HEK293T (cell line): ENCODE data around the gene ZNF324.
A peak's percentile ranks its signal among the peaks of the same experiment; 100 is the strongest.

Source experiments
- CTCF ChIA-PET: fragments of 350-600 bp; formaldehyde crosslinking; extraction: SDS; loops from one replicate; lab custom pipeline; 2021; ENCODE audit warnings: antibody characterized with exemption, inconsistent platforms; lab: Yijun Ruan, JAX
- POLR2A ChIA-PET: fragments of 350-600 bp; formaldehyde crosslinking; extraction: SDS; loops from one replicate; lab custom pipeline; 2020; ENCODE audit warnings: antibody characterized with exemption, inconsistent platforms; lab: Yijun Ruan, JAX
- DNase-seq: peaks from one replicate; pipeline ENCODE4 v3.0.0; 2012; ENCODE audit warnings: mixed read lengths; ENCODE audit errors: extremely low spot score
- ARNT ChIP-seq: fragments of 450-650 bp; IDR thresholded peaks from 2 replicates; pipeline ENCODE4 v1.6.1; 2017; ENCODE audit warnings: mild to moderate bottlenecking
- BHLHE40 ChIP-seq: fragments of 450-650 bp; IDR thresholded peaks from 2 replicates; pipeline ENCODE4 v1.6.1; 2016; ENCODE audit warnings: mild to moderate bottlenecking, moderate library complexity, borderline replicate concordance
- CTBP1 ChIP-seq: fragments of 450-650 bp; IDR thresholded peaks from 2 replicates; pipeline ENCODE4 v1.6.1; 2016; ENCODE audit warnings: borderline replicate concordance
- ELF4 ChIP-seq: fragments of 450-650 bp; IDR thresholded peaks from 2 replicates; pipeline ENCODE4 v1.6.1; 2017; ENCODE audit warnings: antibody characterized with exemption
- FOXA1 ChIP-seq: fragments of 450-650 bp; IDR thresholded peaks from 2 replicates; pipeline ENCODE4 v1.6.1; 2016; ENCODE audit warnings: mild to moderate bottlenecking
- FOXK2 ChIP-seq: fragments of 450-650 bp; IDR thresholded peaks from 2 replicates; pipeline ENCODE4 v1.6.1; 2016; ENCODE audit warnings: mild to moderate bottlenecking
- FOXM1 ChIP-seq: fragments of 450-650 bp; IDR thresholded peaks from 2 replicates; pipeline ENCODE4 v1.6.1; 2017; ENCODE audit warnings: mild to moderate bottlenecking, borderline replicate concordance
- HDGF ChIP-seq: fragments of 450-650 bp; IDR thresholded peaks from 2 replicates; pipeline ENCODE4 v1.6.1; 2017; ENCODE audit warnings: antibody characterized with exemption, borderline replicate concordance
- L3MBTL2 ChIP-seq: fragments of 450-650 bp; conservative IDR thresholded peaks from 2 replicates; pipeline ENCODE4 v1.6.1; 2016; ENCODE audit warnings: mild to moderate bottlenecking
- LEF1 ChIP-seq: fragments of 450-650 bp; IDR thresholded peaks from 2 replicates; pipeline ENCODE4 v1.6.1; 2017; ENCODE audit warnings: mild to moderate bottlenecking, borderline replicate concordance
- NFRKB ChIP-seq: fragments of 450-650 bp; IDR thresholded peaks from 2 replicates; pipeline ENCODE4 v1.6.1; 2016; ENCODE audit warnings: mild to moderate bottlenecking, moderate library complexity
- SP1 ChIP-seq: fragments of 450-650 bp; IDR thresholded peaks from 2 replicates; pipeline ENCODE4 v1.6.1; 2017
- SUZ12 ChIP-seq: fragments of 450-650 bp; IDR thresholded peaks from 2 replicates; pipeline ENCODE4 v1.6.1; 2016; ENCODE audit warnings: mild to moderate bottlenecking
- TARDBP ChIP-seq: fragments of 450-650 bp; IDR thresholded peaks from 2 replicates; pipeline ENCODE4 v1.6.1; 2016
- ZNF384 ChIP-seq: fragments of 450-650 bp; IDR thresholded peaks from 2 replicates; pipeline ENCODE4 v1.6.1; 2016
- TF ChIP-seq, protein P1 (sequence below): fragments of 450-650 bp; IDR thresholded peaks from 2 replicates; pipeline ENCODE4 v1.6.1; 2016

ZNF324 gene

DNA sequence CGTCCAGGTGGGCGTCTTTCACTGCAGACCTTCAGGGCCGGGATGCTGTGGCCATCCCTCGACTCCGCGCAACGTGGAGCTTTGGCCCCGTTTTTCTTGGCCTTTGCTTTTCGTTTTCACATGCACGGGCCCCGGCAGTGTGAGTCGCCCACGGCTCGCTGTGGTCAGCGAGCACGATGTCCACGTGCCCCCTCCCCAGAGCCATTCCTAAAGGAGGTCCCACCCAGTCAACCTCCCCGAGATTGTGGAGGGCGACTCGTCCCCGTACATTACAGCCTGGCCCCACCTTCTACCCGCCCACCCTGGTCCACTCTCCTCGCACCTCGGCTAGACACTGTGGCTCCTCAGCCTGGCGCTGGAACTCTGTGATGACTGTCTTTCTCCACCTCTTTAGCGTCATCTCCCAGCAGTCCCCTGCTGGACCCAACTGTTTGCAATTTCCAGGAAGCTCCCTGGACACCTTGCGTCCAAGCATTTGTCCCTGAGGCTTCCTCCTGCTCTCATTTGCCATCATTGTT is 9.7 kb downstream of the ZNF324 start:
- no peak for TF ChIP-seq FOXM1
- peak; percentile 42; the same call in 1 of the 2 replicates for TF ChIP-seq L3MBTL2
- POLR2A ChIA-PET = interaction anchor here (0.9 to 2.5 kb wide), 4 partner anchors 10 to 150 kb away, joined by 3 to 14 read pairs (median 4); partner anchors contain the start of genes ZBTB45, ZNF324, ZNF324B and ZSCAN22
- no peak for DNase-seq
- CTCF ChIA-PET = no interaction called here

DNA sequence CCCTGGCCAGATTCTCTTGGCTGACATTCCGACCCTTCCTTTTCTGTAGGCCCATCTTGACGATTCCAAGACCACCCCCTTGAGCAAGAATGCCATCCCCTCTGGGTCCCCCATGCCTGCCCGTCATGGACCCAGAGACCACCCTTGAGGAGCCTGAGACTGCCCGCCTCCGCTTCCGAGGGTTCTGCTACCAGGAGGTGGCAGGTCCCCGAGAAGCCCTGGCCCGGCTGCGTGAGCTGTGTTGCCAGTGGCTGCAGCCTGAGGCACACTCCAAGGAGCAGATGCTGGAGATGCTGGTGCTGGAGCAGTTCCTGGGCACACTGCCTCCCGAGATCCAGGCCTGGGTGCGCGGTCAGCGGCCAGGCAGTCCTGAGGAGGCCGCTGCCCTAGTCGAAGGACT is 10.2 kb downstream of the ZNF324 start:
- CTCF ChIA-PET = no interaction called here
- no peak for DNase-seq
- no peak for TF ChIP-seq ZNF384
- no peak for TF ChIP-seq NFRKB
- TF ChIP-seq, protein P1, sequence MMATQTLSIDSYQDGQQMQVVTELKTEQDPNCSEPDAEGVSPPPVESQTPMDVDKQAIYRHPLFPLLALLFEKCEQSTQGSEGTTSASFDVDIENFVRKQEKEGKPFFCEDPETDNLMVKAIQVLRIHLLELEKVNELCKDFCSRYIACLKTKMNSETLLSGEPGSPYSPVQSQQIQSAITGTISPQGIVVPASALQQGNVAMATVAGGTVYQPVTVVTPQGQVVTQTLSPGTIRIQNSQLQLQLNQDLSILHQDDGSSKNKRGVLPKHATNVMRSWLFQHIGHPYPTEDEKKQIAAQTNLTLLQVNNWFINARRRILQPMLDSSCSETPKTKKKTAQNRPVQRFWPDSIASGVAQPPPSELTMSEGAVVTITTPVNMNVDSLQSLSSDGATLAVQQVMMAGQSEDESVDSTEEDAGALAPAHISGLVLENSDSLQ = no peak
- TF ChIP-seq TARDBP = no peak
- no peak for TF ChIP-seq ELF4
- TF ChIP-seq BHLHE40 = no peak
- TF ChIP-seq FOXK2 = no peak
- no peak for TF ChIP-seq HDGF
- no peak for TF ChIP-seq CTBP1
- no peak for TF ChIP-seq SUZ12
- TF ChIP-seq L3MBTL2 = no peak
- TF ChIP-seq SP1 = no peak
- TF ChIP-seq ARNT = no peak
- TF ChIP-seq FOXM1 = no peak
- TF ChIP-seq FOXA1 = no peak
- POLR2A ChIA-PET = interaction anchor here (0.9 to 2.5 kb wide), 2 partner anchors 42 to 150 kb away, joined by 3 to 14 read pairs; partner anchors contain the start of genes ZBTB45 and ZSCAN22

- ChIA-PET CTCF (interaction anchor here (1.1 kb wide), 1 partner anchor 41 kb away, joined by 3 read pairs; the partner anchor contains the start of gene ZBTB45), POLR2A (no interaction called here)
- TF ChIP-seq BHLHE40 (no peak), CTBP1 (no peak), SUZ12 (no peak), FOXK2 (no peak), ARNT (no peak), L3MBTL2 (no peak), FOXM1 (no peak), LEF1 (no peak), NFRKB (no peak), SP1 (no peak), ZNF384 (no peak), TARDBP (no peak), HDGF (no peak)
- TF ChIP-seq, protein P1 = no peak
- no peak for DNase-seq
Measured at GRCh38 chr19:58477871-58478270, 11.0 kb downstream of the ZNF324 start.

- TF ChIP-seq CTBP1 (no peak), NFRKB (no peak), TARDBP (no peak), LEF1 (no peak), FOXK2 (no peak), SUZ12 (no peak), ZNF384 (no peak), HDGF (no peak), L3MBTL2 (no peak), SP1 (no peak), ARNT (no peak)
- TF ChIP-seq, protein P1 = no peak
- ChIA-PET CTCF (interaction anchor here (1.1 kb wide), 1 partner anchor 40 kb away, joined by 3 read pairs; the partner anchor contains the start of gene ZBTB45), POLR2A (interaction anchor here (1.4 kb wide), 1 partner anchor 117 kb away, joined by 4 read pairs; the partner anchor contains the start of gene ZNF497)
Measured at GRCh38 chr19:58479303-58479702, 12.4 kb downstream of the ZNF324 start.

DNA sequence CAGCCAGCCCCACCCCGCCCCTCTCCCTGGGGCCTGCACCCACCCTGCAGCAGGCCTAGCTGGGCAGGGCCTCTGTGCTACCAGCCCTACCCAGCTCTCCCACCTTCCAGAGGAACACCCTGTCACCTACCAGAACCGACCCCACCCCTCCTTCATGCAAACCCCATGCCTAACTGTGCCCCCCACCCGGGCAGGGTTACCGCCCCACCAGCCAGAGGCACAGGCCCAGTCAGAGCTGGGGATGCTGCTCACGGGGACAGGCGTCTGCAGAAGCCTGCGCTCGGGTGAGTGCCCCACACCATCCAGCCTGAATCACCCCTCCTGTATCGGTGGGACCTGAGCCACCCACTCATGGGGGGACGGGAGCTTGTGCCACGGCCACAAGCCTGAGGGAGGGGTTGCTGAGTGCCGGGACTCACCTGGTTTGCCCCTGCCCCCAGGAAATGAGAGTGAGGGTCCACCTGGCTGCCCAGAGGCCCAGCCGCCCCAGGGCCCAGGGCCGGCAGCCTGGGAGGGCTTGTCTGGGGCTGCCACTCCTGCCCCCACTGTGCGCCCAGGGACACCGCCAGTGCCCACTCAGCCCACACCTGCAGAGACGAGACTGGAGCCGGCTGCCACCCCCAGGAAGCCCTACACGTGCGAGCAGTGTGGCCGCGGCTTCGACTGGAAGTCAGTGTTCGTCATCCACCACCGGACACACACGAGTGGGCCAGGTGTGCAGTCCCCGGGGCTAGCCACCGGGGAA is 13.0 kb downstream of the ZNF324 start:
- ChIA-PET CTCF (no interaction called here), POLR2A (no interaction called here)
- TF ChIP-seq NFRKB (no peak), L3MBTL2 (no peak), FOXM1 (no peak), TARDBP (no peak), ELF4 (no peak), SUZ12 (no peak)
- no peak for DNase-seq

More at GRCh38 chr19:58479303-58479702, 12.4 kb downstream of the ZNF324 start:
- no peak for DNase-seq

- POLR2A ChIA-PET = no interaction called here
- TF ChIP-seq SP1 = no peak
- no peak for TF ChIP-seq SUZ12
- no peak for TF ChIP-seq FOXA1
- TF ChIP-seq ARNT = no peak
- no peak for TF ChIP-seq CTBP1
- TF ChIP-seq HDGF = no peak
- TF ChIP-seq NFRKB = no peak
- no peak for DNase-seq
- CTCF ChIA-PET = no interaction called here
Measured at GRCh38 chr19:58480481-58480830, 13.6 kb downstream of the ZNF324 start.
